Peyer's patch (tissue), 4 donors: Measurements from ENCODE around the gene HHLA2.

ENCODE experiments used
- CTCF ChIP-seq, 6 experiments: fragments of 450-650 bp in 4 of 6; fragments of 200-600 bp in 2 of 6; sonication (generic) in 1 of 6; IDR thresholded peaks; one replicate each; pipeline ENCODE4 v1.5.1; 2017 to 2019; ENCODE audit warnings: antibody characterized with exemption in 6 of 6, mild to moderate bottlenecking in 3 of 6, moderate library complexity in 1 of 6
- POLR2A ChIP-seq, 2 donors: fragments of 450-650 bp; IDR thresholded peaks; one replicate each; pipeline ENCODE4 v1.5.1; 2017; ENCODE audit warnings: antibody characterized with exemption in 2 of 2, mild to moderate bottlenecking in 2 of 2, moderate library complexity in 2 of 2

GRCh38 chr3:108377384-108377783, 81.0 kb downstream of the HHLA2 start:
- TF ChIP-seq CTCF (IDR thresholded peaks at IDR 0.05) (no peak), POLR2A (IDR thresholded peaks at IDR 0.05) (no peak)
